ENCODE data around the gene PAFAH1B1. TPM values are rescaled to one million over a fixed set of nuclear protein-coding genes. Genes with fewer than 3 reads are reported as not detected.
"Not testable (repeated sequence)": the region's sequence is repeated elsewhere in the genome, so short reads cannot be mapped to it uniquely, and the experiment has no call there.

Gene PAFAH1B1
- polyA plus RNA-seq, 2 of the 4 experiments (the other 2 are of a cell fraction): 122 to 197 TPM

DNA sequence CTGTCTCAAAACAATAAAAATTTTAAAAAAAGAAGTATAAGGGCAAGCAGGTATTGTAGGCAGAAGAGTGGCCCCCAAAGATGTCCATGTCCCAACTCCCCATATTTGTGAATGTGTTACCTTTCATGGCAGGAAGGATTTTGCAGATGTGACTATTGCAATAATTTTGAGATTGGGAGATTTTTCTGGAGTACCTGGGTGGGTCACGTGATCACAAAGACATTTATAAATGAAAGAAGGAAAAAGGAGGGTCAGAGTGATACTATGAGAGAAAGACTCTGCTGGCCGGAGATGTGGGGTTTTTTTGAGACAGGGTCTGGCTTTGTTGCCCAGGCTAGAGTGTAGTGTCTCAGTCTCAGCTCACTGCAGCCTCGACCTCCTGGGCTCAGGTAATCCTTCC lies 27.4 kb upstream of the PAFAH1B1 start:
- no peak for ATAC-seq

DNA sequence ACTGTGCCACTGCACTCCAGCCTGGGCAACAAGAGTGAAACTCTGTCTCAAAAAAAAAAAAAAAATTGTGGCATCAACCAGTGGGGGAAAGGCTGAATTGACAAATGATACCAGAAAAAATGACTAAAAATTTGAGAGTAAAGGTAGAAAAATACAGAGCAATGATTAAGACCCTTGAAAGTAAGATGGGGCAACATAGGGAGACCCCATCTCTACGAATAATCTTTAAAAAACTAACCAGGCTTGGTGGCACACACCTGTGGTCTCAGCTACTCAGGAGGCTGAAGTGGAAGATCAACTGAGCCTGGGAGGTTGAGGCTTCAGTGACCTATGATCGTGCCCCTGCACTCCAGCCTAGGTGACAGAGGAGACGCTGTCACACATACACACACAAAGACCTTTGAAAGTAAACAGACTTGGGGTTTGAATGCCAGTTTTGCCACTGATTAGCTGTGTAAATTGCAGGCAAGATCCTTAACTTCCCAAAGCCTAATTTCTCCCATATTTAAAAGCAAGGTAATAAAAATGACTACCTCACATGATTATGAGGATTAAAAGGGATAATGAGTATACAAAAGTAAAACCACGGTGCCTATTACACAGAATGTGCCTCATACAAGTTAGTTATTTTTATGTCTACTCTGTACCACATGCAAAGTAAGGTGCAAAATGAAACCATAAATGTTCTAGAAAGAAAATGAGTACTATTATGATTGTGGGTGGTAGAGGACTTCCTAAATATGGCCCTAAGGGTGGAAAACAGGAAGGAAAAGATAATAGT lies 21.7 kb upstream of the PAFAH1B1 start:
- POLR2A ChIA-PET: no interaction called here
- no peak overlapping the region for H3K27ac ChIP-seq
- CTCF ChIA-PET: interaction anchor here (0.7 kb wide), 1 partner anchor 1038 kb away, joined by 3 read pairs; no protein-coding TSS in a partner anchor
- WGBS (ENCODE audit: missing lambda C conversion rate): 27% methylated on average over 4 of the region's 4 CpGs
- no peaks in the 10 kb centered on the region for H3K4me1 ChIP-seq
- ATAC-seq (0 out of 6 replicates have a peak, but pooled peaks of 1 of the 2 experiments have one; percentile 28), DNase-seq (ENCODE audit: low read depth in 1 of 2, low spot score in 1 of 2) (no peak), FAIRE-seq (peak; percentile 79)
- H3K9me3 ChIP-seq: no peaks in the 10 kb centered on the region
- H3K4me2 ChIP-seq: no peak overlapping the region
- H3K4me3 ChIP-seq: no peak overlapping the region
- TF ChIP-seq TP53 (CRISPR knock-in tag; IDR thresholded peaks at IDR 0.05) (no peak), MYC (IDR thresholded peaks at IDR 0.05; ENCODE audit: borderline replicate concordance, low read length) (no peak)

More for the DNA sequence above, 27.4 kb upstream of the PAFAH1B1 start:
- ChIA-PET CTCF (interaction anchor here (0.8 to 1.1 kb wide), 2 partner anchors 12 to 31 kb away, joined by 4 read pairs; no protein-coding TSS in a partner anchor), POLR2A (interaction anchor here (0.9 kb wide), 2 partner anchors 12 to 27 kb away, joined by 4 to 5 read pairs; no protein-coding TSS in a partner anchor)
- Histone ChIP-seq H3K4me1 (peaks cover 13% of the 10 kb centered on the region), H3K9me3 (peaks cover 8% of the 10 kb centered on the region), H3K4me2 (no peak overlapping the region), H3K4me3 (no peak overlapping the region), H3K27ac (no peak overlapping the region)
- 70% methylated on average over 3 of the region's 3 CpGs for WGBS (ENCODE audit: missing lambda C conversion rate)
- FAIRE-seq (peak; percentile 36), DNase-seq (ENCODE audit: low read depth in 1 of 2, low spot score in 1 of 2) (no peak)
- TF ChIP-seq PHF8 (IDR thresholded peaks at IDR 0.05; ENCODE audit: borderline replicate concordance, low read depth) (no peak), EP300 (IDR thresholded peaks at IDR 0.05) (no peak), FOXS1 (CRISPR knock-in tag; IDR thresholded peaks at IDR 0.05) (no peak), CBX8 (IDR thresholded peaks at IDR 0.05) (no peak), KDM5A (IDR thresholded peaks at IDR 0.05) (no peak), NPAS2 (CRISPR knock-in tag; IDR thresholded peaks at IDR 0.05; ENCODE audit: borderline replicate concordance) (no peak), HEYL (CRISPR knock-in tag; IDR thresholded peaks at IDR 0.05) (no peak)
- TF ChIP-seq, protein P1, sequence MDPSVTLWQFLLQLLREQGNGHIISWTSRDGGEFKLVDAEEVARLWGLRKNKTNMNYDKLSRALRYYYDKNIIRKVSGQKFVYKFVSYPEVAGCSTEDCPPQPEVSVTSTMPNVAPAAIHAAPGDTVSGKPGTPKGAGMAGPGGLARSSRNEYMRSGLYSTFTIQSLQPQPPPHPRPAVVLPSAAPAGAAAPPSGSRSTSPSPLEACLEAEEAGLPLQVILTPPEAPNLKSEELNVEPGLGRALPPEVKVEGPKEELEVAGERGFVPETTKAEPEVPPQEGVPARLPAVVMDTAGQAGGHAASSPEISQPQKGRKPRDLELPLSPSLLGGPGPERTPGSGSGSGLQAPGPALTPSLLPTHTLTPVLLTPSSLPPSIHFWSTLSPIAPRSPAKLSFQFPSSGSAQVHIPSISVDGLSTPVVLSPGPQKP (IDR thresholded peaks at IDR 0.05; ENCODE audit: low read depth, low read length): no peak
- TF ChIP-seq, protein P2, sequence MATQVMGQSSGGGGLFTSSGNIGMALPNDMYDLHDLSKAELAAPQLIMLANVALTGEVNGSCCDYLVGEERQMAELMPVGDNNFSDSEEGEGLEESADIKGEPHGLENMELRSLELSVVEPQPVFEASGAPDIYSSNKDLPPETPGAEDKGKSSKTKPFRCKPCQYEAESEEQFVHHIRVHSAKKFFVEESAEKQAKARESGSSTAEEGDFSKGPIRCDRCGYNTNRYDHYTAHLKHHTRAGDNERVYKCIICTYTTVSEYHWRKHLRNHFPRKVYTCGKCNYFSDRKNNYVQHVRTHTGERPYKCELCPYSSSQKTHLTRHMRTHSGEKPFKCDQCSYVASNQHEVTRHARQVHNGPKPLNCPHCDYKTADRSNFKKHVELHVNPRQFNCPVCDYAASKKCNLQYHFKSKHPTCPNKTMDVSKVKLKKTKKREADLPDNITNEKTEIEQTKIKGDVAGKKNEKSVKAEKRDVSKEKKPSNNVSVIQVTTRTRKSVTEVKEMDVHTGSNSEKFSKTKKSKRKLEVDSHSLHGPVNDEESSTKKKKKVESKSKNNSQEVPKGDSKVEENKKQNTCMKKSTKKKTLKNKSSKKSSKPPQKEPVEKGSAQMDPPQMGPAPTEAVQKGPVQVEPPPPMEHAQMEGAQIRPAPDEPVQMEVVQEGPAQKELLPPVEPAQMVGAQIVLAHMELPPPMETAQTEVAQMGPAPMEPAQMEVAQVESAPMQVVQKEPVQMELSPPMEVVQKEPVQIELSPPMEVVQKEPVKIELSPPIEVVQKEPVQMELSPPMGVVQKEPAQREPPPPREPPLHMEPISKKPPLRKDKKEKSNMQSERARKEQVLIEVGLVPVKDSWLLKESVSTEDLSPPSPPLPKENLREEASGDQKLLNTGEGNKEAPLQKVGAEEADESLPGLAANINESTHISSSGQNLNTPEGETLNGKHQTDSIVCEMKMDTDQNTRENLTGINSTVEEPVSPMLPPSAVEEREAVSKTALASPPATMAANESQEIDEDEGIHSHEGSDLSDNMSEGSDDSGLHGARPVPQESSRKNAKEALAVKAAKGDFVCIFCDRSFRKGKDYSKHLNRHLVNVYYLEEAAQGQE (IDR thresholded peaks at IDR 0.05): no peak

DNA sequence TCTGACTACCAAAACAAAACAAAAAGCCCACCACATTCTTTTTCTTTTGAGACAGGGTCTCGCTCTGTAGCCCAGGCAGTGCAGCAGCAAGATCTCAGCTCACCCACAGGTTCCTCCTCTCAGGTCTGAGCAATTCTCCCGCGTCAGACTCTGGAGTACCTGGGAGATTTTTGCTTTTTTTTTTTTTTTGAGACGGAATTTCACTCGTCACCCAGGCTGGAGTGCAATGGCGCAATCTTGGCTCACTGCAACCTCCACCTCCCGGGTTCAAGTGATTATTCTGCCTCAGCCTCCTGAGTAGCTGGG lies 21.2 kb upstream of the PAFAH1B1 start:
- ATAC-seq: 0 out of 6 replicates have a peak, but pooled peaks of 1 of the 2 experiments have one; percentile 26
- H3K4me3 ChIP-seq; H3K9me3 ChIP-seq; H3K4me1 ChIP-seq; CTCF ChIA-PET; POLR2A ChIA-PET; DNase-seq (ENCODE audit: low read depth in 1 of 2, low spot score in 1 of 2); FAIRE-seq; H3K27ac ChIP-seq; H3K4me2 ChIP-seq: not testable (repeated sequence)
- WGBS (ENCODE audit: missing lambda C conversion rate): 74% methylated on average over 7 of the region's 7 CpGs

DNA sequence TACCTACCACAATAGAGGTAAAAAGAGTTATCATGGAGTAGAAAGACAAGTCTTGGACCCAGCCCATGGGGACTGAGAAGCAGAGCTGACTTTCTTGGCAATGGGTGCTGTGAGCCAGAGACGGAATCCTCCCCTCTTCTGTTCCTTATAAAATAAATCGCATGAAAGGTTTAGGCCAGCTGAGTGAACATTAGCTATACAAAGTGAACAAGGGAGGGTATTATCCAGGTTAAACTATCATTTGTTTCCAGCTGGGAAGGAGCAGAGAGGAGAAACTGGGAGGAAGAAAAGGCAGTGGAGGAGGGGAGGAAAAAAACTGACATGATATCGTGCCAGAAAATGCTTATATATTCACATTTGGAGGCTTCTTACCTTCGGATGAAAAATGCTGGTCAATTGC lies 13.3 kb upstream of the PAFAH1B1 start:
- no peak for ATAC-seq
- Histone ChIP-seq H3K4me1 (0 out of 3 replicates have a peak, but pooled peaks cover 2% of the 10 kb centered on the region), H3K27ac (no peak overlapping the region), H3K4me2 (no peak overlapping the region), H3K4me3 (no peak overlapping the region), H3K9me3 (peaks cover 6% of the 10 kb centered on the region; the same call in 1 of the 3 replicates)
- DNase-seq (ENCODE audit: low read depth in 1 of 2, low spot score in 1 of 2): no peak
- FAIRE-seq: no peak
- WGBS (ENCODE audit: missing lambda C conversion rate): 68% methylated on average over 4 of the region's 4 CpGs
- POLR2A ChIA-PET: interaction anchor here (2.4 kb wide), 1 partner anchor 13 kb away, joined by 9 read pairs; the partner anchor contains the start of gene PAFAH1B1
- CTCF ChIA-PET: interaction anchor here (0.6 to 1.8 kb wide), 5 partner anchors 12 to 95 kb away, joined by 3 to 6 read pairs (median 3); no protein-coding TSS in a partner anchor
- TF ChIP-seq ESRRA (IDR thresholded peaks at IDR 0.05; ENCODE audit: borderline replicate concordance, low read length) (no peak), NR3C1 (IDR thresholded peaks at IDR 0.05) (no peak), JUN (IDR thresholded peaks at IDR 0.05) (no peak), POLR2AphosphoS2 (conservative IDR thresholded peaks at IDR 0.05; ENCODE audit: low read length) (no peak), EHMT2 (IDR thresholded peaks at IDR 0.05; ENCODE audit: low read depth) (no peak), JUNB (IDR thresholded peaks at IDR 0.05) (no peak), BHLHE40 (IDR thresholded peaks at IDR 0.05; ENCODE audit: low read depth, low read length) (no peak), ZSCAN20 (CRISPR knock-in tag; IDR thresholded peaks at IDR 0.05) (no peak), EHF (CRISPR knock-in tag; IDR thresholded peaks at IDR 0.05) (no peak), FOSL2 (IDR thresholded peaks at IDR 0.05) (no peak), FOSL2 (CRISPR knock-in tag; IDR thresholded peaks at IDR 0.05) (no peak)
- TF ChIP-seq, protein P3, sequence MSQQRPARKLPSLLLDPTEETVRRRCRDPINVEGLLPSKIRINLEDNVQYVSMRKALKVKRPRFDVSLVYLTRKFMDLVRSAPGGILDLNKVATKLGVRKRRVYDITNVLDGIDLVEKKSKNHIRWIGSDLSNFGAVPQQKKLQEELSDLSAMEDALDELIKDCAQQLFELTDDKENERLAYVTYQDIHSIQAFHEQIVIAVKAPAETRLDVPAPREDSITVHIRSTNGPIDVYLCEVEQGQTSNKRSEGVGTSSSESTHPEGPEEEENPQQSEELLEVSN (IDR thresholded peaks at IDR 0.05; ENCODE audit: borderline replicate concordance, low read depth): no peak
- TF ChIP-seq, protein P4, sequence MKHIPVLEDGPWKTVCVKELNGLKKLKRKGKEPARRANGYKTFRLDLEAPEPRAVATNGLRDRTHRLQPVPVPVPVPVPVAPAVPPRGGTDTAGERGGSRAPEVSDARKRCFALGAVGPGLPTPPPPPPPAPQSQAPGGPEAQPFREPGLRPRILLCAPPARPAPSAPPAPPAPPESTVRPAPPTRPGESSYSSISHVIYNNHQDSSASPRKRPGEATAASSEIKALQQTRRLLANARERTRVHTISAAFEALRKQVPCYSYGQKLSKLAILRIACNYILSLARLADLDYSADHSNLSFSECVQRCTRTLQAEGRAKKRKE (CRISPR knock-in tag; IDR thresholded peaks at IDR 0.05; ENCODE audit: low read depth): no peak
